Fibroblast of skin of right quadriceps (primary cell): ENCODE data around the gene PLPP3.

Source experiments
- DNase-seq: peaks from one replicate; pipeline ENCODE4 v3.0.0-alpha.2; 2013

The PLPP3 gene

GRCh38 chr1:56493826-56494225 is 85.5 kb downstream of the PLPP3 start:
- DNase-seq: no peak

DNA sequence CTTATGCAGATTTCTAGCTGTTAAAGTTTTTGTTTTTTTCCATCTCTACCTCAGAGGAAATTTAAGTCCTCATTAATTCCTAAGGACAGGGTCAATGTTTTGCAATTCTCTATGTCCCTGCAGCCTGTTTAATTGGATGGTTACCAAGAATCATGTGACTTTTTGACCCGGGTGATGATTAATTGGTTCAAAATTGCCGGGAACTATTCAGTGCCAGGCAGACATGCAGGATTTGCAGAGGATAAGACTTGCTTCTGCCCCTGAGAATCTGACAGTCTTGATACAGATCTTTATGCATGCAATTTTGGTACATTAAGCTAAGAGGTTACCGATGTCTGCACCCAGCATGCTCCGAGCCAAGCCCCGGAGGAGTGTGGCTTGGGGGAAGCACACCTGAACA is 87.9 kb downstream of the PLPP3 start:
- peak; percentile 52 for DNase-seq

DNA sequence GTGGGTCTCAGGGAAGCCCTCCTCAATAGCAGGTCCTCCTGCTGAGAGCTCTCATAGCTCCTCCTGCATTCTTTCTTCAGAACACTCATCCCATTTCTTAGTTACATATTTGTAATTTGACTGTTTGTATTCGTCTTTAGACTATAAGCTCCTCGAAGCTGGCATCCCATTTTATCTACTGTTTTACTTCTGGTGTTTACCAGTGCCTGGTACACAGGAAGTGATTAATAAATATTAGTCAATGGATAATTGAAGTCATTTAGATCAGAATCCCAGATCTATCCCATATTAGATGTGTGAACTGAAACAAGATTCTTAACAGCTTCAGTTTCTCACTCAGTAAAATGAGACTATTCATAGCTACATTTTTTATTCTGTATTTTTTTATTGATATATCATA is 88.7 kb downstream of the PLPP3 start:
- DNase-seq: no peak

DNA sequence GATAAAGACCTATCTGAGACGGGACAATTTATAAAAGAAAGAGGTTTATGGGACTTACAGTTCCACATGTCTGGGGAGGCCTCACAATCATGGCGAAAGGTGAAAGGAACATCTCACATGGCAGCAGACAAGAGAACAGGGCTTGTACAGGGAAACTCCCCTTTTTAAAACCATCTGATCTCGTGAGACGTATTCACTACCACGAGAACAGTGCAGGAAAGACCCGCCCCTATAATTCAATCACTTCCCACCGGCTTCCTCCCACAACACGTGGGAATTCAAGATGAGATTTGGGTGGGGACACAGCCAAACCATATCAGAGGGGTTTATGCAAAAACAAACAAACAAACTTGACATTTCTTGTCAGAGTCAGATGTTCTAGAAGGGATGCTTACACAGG is 89.7 kb downstream of the PLPP3 start:
- DNase-seq: no peak

DNA sequence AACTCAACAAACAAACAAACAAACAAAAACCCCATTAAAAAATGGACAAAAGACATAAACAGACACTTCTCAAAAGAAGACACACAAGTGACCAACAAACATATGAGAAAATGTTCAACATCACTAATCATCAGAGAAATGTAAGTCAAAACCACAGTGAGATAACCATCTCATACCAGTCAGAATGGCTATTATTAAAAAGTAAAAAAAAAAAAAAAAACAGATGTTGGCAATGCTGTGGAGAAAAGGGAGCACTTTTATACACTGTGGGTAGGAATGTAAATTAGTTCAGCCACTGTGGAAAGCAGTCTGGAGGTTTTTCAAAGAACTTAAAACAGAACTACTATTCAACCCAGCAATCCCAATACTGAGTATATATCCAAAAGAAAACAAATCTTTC is 94.7 kb downstream of the PLPP3 start:
- peak; percentile 30 for DNase-seq

DNA sequence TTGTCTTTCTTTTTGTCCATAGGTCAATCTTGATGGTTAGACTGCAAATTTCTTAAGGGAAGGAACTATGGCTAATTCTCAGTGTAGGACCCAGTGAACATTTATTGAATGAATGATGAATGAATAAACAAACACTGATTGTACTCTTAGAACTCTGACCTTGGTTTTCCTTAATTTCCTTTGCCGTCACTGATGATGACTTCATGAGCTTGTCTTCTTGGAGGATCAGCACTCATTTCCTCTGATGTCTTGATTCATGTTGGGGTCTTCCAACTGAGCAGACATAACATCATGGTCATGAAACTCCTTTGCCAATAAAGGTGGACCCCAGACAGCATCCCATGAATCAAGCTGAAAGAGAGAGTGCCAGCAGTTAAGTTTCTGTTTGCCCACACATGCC is 96.3 kb downstream of the PLPP3 start:
- no peak for DNase-seq

DNA sequence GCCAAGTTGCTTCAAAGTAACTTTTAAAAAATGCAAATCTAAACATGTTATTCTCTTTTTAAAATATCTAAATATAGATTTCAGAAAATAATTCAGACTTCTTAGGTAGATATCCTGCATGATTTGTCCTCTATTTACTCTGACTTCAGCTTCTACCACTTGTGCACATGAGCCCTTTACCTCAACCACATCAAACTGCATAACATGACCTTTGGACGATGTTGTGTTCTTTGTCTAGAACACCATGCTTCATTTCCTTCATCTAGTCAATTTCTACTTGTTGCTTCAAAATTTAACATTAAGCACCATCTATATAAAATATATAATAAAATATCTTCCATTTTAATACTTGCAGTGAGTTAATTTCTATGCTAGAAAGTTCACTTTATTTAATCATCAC is 96.9 kb downstream of the PLPP3 start:
- no peak for DNase-seq

GRCh38 chr1:56481140-56481694 is 98.1 kb downstream of the PLPP3 start:
- DNase-seq: no peak

DNA sequence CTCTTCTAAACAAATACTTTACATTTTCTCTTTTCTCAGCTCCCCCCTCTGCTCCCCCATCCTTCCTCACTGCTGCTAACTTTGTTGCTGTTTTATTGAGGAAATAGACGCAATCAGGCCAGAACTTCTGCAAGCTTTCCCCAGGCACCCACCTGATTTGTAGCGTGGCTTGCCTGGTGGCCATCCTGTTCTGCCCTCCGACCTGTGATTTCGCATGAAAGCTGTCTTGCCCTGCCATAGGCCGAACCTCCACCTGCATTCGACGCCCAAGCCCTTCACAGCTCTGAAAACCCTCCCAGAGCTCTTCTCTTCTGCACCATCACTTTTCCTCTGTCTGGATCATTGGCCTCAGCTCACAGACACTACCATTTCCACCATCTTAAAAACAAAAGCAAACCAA is 100.6 kb downstream of the PLPP3 start:
- DNase-seq: no peak

- peak; percentile 61 for DNase-seq
These were observed 101.9 kb downstream of the PLPP3 start for GRCh38 chr1:56477164-56478111.

DNA sequence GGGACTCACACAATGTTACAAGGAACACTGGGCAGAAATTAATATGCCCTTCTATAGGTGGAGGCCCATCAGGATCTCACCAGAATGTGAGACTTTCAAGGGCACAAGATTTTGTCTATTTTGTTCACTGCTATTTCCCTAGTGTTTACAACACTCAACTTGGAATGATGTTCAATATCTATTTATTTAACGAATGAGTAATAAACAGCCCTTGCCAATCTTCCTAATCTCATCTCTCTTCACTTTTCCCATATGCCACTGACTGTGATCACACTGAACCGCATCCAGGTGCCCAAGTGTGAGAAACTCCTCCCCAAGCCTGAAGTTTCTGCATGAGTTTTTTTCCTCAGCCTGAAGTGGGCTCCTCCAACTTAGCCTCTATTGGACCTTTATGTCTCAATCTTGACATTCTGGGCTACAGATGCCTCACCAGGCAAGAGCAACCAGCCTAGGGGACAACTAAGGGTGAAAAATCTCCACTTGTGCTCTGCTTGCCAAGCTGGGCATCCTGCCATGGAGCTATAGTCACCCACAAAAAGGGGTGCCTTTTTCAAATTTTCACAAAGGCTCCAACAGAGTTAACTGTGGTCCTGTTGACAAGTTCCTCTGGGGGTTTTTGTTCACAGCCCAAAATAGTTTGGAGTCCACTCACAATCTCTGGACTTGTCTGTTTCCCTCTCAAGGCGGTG is 105.6 kb downstream of the PLPP3 start:
- no peak for DNase-seq

GRCh38 chr1:56472860-56473259 is 106.5 kb downstream of the PLPP3 start:
- DNase-seq: no peak

- DNase-seq: peak; percentile 43
These were observed 109.6 kb downstream of the PLPP3 start for GRCh38 chr1:56469640-56470371.

DNA sequence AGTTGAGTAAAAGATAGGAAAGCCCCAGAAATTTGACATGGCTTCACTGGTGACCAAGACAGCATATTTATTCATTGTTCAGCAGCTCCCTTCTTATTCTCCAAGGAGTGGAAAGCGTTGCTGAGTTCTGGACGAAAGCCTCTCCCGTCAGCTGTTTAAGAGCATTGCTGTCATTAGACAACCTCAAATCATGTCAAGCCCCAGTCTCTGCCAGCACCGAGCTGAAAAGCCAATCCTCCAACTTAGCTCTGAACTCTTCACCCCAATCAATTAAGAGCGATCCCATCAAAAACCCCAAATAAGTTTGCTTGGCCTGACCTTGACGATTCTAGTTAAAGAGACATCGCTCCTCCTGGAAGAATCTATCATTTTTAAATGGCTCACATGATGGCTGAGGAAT is 110.8 kb downstream of the PLPP3 start:
- no peak for DNase-seq

- DNase-seq: no peak
These were observed 112.8 kb downstream of the PLPP3 start for GRCh38 chr1:56466538-56466937.

GRCh38 chr1:56464294-56464693 is 115.1 kb downstream of the PLPP3 start:
- no peak for DNase-seq

DNA sequence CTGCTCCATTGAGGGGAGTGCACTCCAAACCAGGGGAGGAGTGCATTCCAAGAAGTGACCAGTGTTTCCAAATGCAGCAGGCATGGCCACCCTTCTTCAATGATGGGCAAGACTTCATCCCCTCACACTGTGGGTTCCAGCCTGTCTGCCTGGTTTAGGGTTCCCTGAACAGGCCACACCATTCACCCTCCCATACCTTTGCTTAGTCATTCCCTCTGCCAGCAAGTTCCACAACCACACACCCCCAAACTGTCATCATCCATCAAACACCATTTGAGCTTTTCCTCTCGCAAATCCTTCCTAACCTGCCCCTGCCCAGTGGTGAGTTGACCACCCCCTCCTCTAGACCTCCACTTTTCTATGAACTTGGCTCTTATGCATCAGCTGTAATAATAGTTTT is 116.0 kb downstream of the PLPP3 start:
- DNase-seq: no peak

- no peak for DNase-seq
These were observed 117.2 kb downstream of the PLPP3 start for GRCh38 chr1:56462209-56462608.

- peak; percentile 19 for DNase-seq
These were observed 117.9 kb downstream of the PLPP3 start for GRCh38 chr1:56461158-56462127.

GRCh38 chr1:56459260-56459659 is 120.1 kb downstream of the PLPP3 start:
- DNase-seq: peak; percentile 13

GRCh38 chr1:56457756-56458375 is 121.5 kb downstream of the PLPP3 start:
- no peak for DNase-seq
